ENCODE data around the gene MYO18A. TPM values are rescaled to one million over a fixed set of nuclear protein-coding genes. Genes with fewer than 3 reads are reported as not detected.

MYO18A gene
- total RNA-seq, 1 donor from 2014 or later = 45.9 TPM

DNA sequence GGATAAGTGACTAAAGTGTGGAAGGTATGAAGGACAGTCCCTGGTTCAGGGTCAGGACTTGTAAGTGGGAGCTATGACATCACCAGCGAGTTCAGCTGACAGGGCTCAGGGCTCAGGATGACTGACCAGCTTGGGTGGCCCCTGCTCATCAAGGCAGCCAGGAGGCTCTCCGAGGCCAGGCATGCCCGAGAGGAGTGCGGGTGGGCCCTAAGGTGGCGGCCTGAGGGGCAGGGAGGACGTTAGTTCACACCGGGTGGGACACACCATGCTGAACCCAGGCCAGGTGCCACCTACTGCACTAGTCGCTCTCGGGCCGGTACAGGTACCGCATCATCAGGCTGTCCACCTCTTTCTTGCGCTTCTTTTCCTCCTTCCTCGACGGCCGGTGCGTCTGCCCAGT, 100.8 kb downstream of the MYO18A start:
- peaks cover 3% of the 10 kb centered on the region for H3K36me3 ChIP-seq (ENCODE audit: insufficient read depth, low read length)
- Mint-ChIP-seq H3K4me1 (ENCODE audit: low read depth, unreplicated experiment) (peaks cover 6% of the 10 kb centered on the region), H3K27me3 (ENCODE audit: low read depth, unreplicated experiment) (no peaks in the 10 kb centered on the region), H3K27ac (ENCODE audit: unreplicated experiment) (no peak overlapping the region), H3K36me3 (ENCODE audit: low read depth, unreplicated experiment) (peaks cover 17% of the 10 kb centered on the region), H3K9me3 (ENCODE audit: unreplicated experiment) (peaks cover 4% of the 10 kb centered on the region), H3K4me3 (ENCODE audit: unreplicated experiment) (no peak overlapping the region)
- no peak overlapping the region for H3K27ac ChIP-seq (ENCODE audit: low read depth, low read length)
- H3K79me2 ChIP-seq (ENCODE audit: insufficient read depth, low read length) = no peaks in the 10 kb centered on the region
- H3K4me3 ChIP-seq (ENCODE audit: insufficient read depth, low read depth, low read length) = no peak overlapping the region
- no peak overlapping the region for H3K4me2 ChIP-seq (ENCODE audit: low read length)
- no peak for TF ChIP-seq EZH2 (IDR thresholded peaks at IDR 0.05; ENCODE audit: insufficient read depth, low read length)
- TF ChIP-seq CTCF (IDR thresholded peaks at IDR 0.05; ENCODE audit: insufficient read depth, low read depth, low read length) = no peak
- H2AFZ ChIP-seq (ENCODE audit: low read depth, low read length) = no peak overlapping the region
- H3K9me3 ChIP-seq (ENCODE audit: insufficient read depth, low read depth, low read length) = no peaks in the 10 kb centered on the region
- H3K9ac ChIP-seq (ENCODE audit: low read length) = no peak overlapping the region
- H3K27me3 ChIP-seq (ENCODE audit: insufficient read depth, low read length) = no peaks in the 10 kb centered on the region
- H4K20me1 ChIP-seq (ENCODE audit: insufficient read depth, low read length) = no peaks in the 10 kb centered on the region
- peaks cover 9% of the 10 kb centered on the region for H3K4me1 ChIP-seq (ENCODE audit: insufficient read depth, low read length)
- no peak for DNase-seq (ENCODE audit: low read depth)
- FAIRE-seq = no peak

- no peak overlapping the region for H3K4me3 ChIP-seq (ENCODE audit: insufficient read depth, low read depth, low read length)
- peaks cover 4% of the 10 kb centered on the region for H3K9me3 Mint-ChIP-seq (ENCODE audit: unreplicated experiment)
Observed at GRCh38 chr17:29078183-29079045, 101.8 kb downstream of the MYO18A start.

More at GRCh38 chr17:29078183-29079045, 101.8 kb downstream of the MYO18A start:
- no peak overlapping the region for H3K27ac ChIP-seq (ENCODE audit: low read depth, low read length)
- no peaks in the 10 kb centered on the region for H4K20me1 ChIP-seq (ENCODE audit: insufficient read depth, low read length)
- Mint-ChIP-seq H3K36me3 (ENCODE audit: low read depth, unreplicated experiment) (peaks cover 15% of the 10 kb centered on the region), H3K4me1 (ENCODE audit: low read depth, unreplicated experiment) (peaks cover 8% of the 10 kb centered on the region), H3K4me3 (ENCODE audit: unreplicated experiment) (no peak overlapping the region), H3K27me3 (ENCODE audit: low read depth, unreplicated experiment) (no peaks in the 10 kb centered on the region), H3K27ac (ENCODE audit: unreplicated experiment) (no peak overlapping the region)
- no peak overlapping the region for H2AFZ ChIP-seq (ENCODE audit: low read depth, low read length)
- H3K4me1 ChIP-seq (ENCODE audit: insufficient read depth, low read length) = peaks cover 8% of the 10 kb centered on the region
- no peaks in the 10 kb centered on the region for H3K27me3 ChIP-seq (ENCODE audit: insufficient read depth, low read length)
- DNase-seq (ENCODE audit: low read depth) = peak; percentile 15
- no peak overlapping the region for H3K9ac ChIP-seq (ENCODE audit: low read length)
- no peaks in the 10 kb centered on the region for H3K9me3 ChIP-seq (ENCODE audit: insufficient read depth, low read depth, low read length)
- no peak for FAIRE-seq
- H3K79me2 ChIP-seq (ENCODE audit: insufficient read depth, low read length) = no peaks in the 10 kb centered on the region
- peaks cover 3% of the 10 kb centered on the region for H3K36me3 ChIP-seq (ENCODE audit: insufficient read depth, low read length)
- TF ChIP-seq CTCF (IDR thresholded peaks at IDR 0.05; ENCODE audit: insufficient read depth, low read depth, low read length) (no peak), EZH2 (IDR thresholded peaks at IDR 0.05; ENCODE audit: insufficient read depth, low read length) (no peak)
- H3K4me2 ChIP-seq (ENCODE audit: low read length) = peak overlapping the region; percentile 6
